22Rv1 (cell line): ENCODE results near the gene EGFR.

Source experiments
- H3K27ac ChIP-seq: fragments of 450-650 bp; 2 replicates; pipeline ENCODE4 v1.5.1; 2017
- CTCF ChIP-seq: fragments of 450-650 bp; IDR thresholded peaks from 2 replicates; pipeline ENCODE4 v1.5.1; 2017; ENCODE audit warnings: mild to moderate bottlenecking
- ZFX ChIP-seq: fragments of 450-650 bp; IDR thresholded peaks from 2 replicates; pipeline ENCODE4 v1.6.1; 2017; ENCODE audit warnings: antibody characterized with exemption, borderline replicate concordance

The EGFR gene

GRCh38 chr7:55142919-55143600, 124.2 kb downstream of the EGFR start:
- TF ChIP-seq CTCF (no peak), ZFX (no peak)

GRCh38 chr7:55144333-55145317, 125.8 kb downstream of the EGFR start:
- no peak overlapping the region for H3K27ac ChIP-seq
- TF ChIP-seq CTCF (peak; percentile 48), ZFX (no peak)

More at GRCh38 chr7:55142919-55143600, 124.2 kb downstream of the EGFR start:
- no peak overlapping the region for H3K27ac ChIP-seq

- no peak overlapping the region for H3K27ac ChIP-seq
- TF ChIP-seq ZFX (no peak), CTCF (no peak)
These were observed 126.8 kb downstream of the EGFR start for GRCh38 chr7:55145606-55146005.

GRCh38 chr7:55147101-55147500, 128.3 kb downstream of the EGFR start:
- TF ChIP-seq CTCF (no peak), ZFX (no peak)
- H3K27ac ChIP-seq: no peak overlapping the region

- no peak overlapping the region for H3K27ac ChIP-seq
- no peak for TF ChIP-seq ZFX
- no peak for TF ChIP-seq CTCF
These were observed 128.9 kb downstream of the EGFR start for GRCh38 chr7:55147736-55148135.

GRCh38 chr7:55148571-55148970, 129.8 kb downstream of the EGFR start:
- no peak overlapping the region for H3K27ac ChIP-seq
- TF ChIP-seq ZFX: no peak
- no peak for TF ChIP-seq CTCF

GRCh38 chr7:55149001-55149400, 130.2 kb downstream of the EGFR start:
- no peak overlapping the region for H3K27ac ChIP-seq
- TF ChIP-seq CTCF (no peak), ZFX (no peak)
